Tibial nerve (tissue), 4 donors: ENCODE measurements around the gene SAMHD1. TPM values are rescaled to one million over a fixed set of nuclear protein-coding genes. Genes with fewer than 3 reads are reported as not detected.
"Not testable (repeated sequence)": the region's sequence is repeated elsewhere in the genome, so short reads cannot be mapped to it uniquely, and the experiment has no call there.

Experiments
- DNase-seq, 2 donors: peaks; one replicate each; pipeline ENCODE4 v3.0.0-alpha.2; 2019; ENCODE audit warnings: low spot score in 2 of 2
- H3K27ac ChIP-seq, 4 donors: fragments of 200-600 bp; sonication (generic) in 3 of 4; one replicate each; pipeline ENCODE4 v1.5.1; 2017 to 2019; ENCODE audit warnings: mild to moderate bottlenecking in 1 of 4
- H3K27me3 ChIP-seq, 2 donors: fragments of 200-600 bp; sonication (generic) in 1 of 2; one replicate each; pipeline versions ENCODE4 v1.5.1 to v1.6.0; 2017 to 2019
- H3K36me3 ChIP-seq, 3 donors: fragments of 200-600 bp; sonication (generic); one replicate each; pipeline ENCODE4 v1.5.1; 2018 to 2019
- H3K4me1 ChIP-seq, 4 donors: fragments of 200-600 bp; sonication (generic) in 3 of 4; one replicate each; pipeline ENCODE4 v1.5.1; 2017 to 2019
- H3K4me3 ChIP-seq, 4 donors: fragments of 200-600 bp; sonication (generic) in 3 of 4; one replicate each; pipeline ENCODE4 v1.5.1; 2017 to 2019; ENCODE audit warnings: mild to moderate bottlenecking in 1 of 4, moderate library complexity in 1 of 4
- H3K9me3 ChIP-seq, 4 donors: fragments of 200-600 bp; sonication (generic) in 3 of 4; one replicate each; pipeline ENCODE4 v1.5.1; 2017 to 2019
- EP300 ChIP-seq, 2 donors: sonication (generic); formaldehyde crosslinking; IDR thresholded peaks; one replicate each; pipeline ENCODE4 v1.6.1; 2017; ENCODE audit warnings: antibody characterized with exemption in 2 of 2, mild to moderate bottlenecking in 1 of 2
- WGBS, 2 donors: methylation state at CpG; one replicate each; pipeline ENCODE4 v1.1.5; 2018; 5-methylcytosine and 5-hydroxymethylcytosine counted together
- total RNA-seq, 4 donors: library from RNA; depleted of rRNA; stranded (reverse); fragments of >200 nt; gene quantifications; one replicate each; pipeline ENCODE4 v1.1.0, GENCODE V29; 2016
- TF ChIP-seq, protein P1 (sequence below), 5 experiments: fragments of 200-600 bp in 3 of 5; fragments of 450-650 bp in 2 of 5; sonication (generic) in 3 of 5; IDR thresholded peaks; one replicate each; pipeline ENCODE4 v1.5.1; 2016 to 2019; ENCODE audit warnings: antibody characterized with exemption in 5 of 5, mild to moderate bottlenecking in 3 of 5, moderate library complexity in 2 of 5

Gene SAMHD1
- total RNA-seq, 4 donors from 2014 or later, result 466 to 595 (median 566) TPM

DNA sequence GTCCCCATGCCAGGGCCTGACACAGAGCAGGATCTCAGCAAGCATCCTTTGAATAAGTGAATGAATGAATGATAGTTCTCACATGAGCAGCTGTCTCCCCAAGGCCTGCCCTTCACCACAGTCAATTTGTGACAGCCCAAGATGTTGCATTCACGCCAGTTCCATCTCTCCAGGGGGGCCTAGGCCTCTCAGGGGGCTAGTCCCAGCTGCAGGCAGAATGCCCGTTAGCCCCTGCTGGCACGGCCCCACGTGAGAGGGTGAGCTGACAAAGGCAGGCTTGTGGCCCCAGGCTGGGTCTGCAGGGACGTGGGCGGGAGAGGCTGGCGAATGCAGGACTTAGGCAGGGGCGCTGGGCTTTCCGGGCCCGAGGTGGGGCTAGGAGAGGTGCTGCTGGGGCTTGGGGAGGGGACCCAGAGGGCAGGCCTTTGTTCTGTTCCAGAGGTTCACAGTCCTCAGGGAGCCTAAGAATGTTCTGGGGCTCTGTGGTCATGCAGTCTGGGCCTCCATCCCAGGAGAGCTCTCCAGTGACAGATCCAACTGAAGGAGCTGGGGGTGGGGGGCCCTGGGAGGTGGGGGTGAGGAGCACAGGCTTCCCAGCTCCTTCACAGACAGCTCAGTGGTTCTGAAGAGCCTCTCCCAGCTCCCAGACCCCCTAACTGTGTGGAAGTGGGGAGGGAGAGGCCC is 106.1 kb downstream of the SAMHD1 start:
- 31 to 47% methylated on average over 6 to 10 of the region's 10 CpGs for WGBS, 2 donors
- peaks cover 0 to 86% (median 62%) of the 10 kb centered on the region in 4 donors for H3K4me1 ChIP-seq
- no peaks in the 10 kb centered on the region for H3K36me3 ChIP-seq
- H3K27me3 ChIP-seq, result no peaks in the 10 kb centered on the region
- DNase-seq, result no peak
- no peaks in the 10 kb centered on the region for H3K9me3 ChIP-seq
- peak overlapping the region; percentile 68 to 90 (median 82) for H3K27ac ChIP-seq
- peak in 1 of 2 donors; percentile 10 for TF ChIP-seq EP300 (IDR thresholded peaks at IDR 0.05)
- TF ChIP-seq, protein P1, sequence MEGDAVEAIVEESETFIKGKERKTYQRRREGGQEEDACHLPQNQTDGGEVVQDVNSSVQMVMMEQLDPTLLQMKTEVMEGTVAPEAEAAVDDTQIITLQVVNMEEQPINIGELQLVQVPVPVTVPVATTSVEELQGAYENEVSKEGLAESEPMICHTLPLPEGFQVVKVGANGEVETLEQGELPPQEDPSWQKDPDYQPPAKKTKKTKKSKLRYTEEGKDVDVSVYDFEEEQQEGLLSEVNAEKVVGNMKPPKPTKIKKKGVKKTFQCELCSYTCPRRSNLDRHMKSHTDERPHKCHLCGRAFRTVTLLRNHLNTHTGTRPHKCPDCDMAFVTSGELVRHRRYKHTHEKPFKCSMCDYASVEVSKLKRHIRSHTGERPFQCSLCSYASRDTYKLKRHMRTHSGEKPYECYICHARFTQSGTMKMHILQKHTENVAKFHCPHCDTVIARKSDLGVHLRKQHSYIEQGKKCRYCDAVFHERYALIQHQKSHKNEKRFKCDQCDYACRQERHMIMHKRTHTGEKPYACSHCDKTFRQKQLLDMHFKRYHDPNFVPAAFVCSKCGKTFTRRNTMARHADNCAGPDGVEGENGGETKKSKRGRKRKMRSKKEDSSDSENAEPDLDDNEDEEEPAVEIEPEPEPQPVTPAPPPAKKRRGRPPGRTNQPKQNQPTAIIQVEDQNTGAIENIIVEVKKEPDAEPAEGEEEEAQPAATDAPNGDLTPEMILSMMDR (IDR thresholded peaks at IDR 0.05), result no peak
- H3K4me3 ChIP-seq, result no peak overlapping the region

DNA sequence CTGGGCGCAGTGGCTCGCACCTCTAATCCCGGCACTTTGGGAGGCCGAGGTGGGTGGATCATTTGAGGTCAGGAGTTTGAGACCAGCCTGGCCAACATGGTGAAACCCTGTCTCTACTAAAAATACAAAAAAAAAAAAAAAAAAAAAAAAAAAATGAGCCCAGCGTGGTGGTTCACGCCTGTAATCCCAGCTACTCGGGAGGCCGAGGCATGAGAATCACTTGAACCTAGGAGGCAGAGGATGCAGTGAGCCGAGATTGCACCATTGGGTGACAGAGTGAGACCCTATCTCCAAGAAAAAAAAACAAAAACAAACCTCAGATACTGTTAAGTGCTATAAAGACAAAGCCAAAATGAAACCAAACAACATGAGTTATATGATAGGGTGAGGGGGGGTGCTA is 110.5 kb downstream of the SAMHD1 start:
- H3K4me1 ChIP-seq, result peaks cover 0 to 59% (median 42%) of the 10 kb centered on the region in 4 donors
- H3K27me3 ChIP-seq, H3K4me3 ChIP-seq, DNase-seq, H3K9me3 ChIP-seq: not testable (repeated sequence)
- 96 to 97% methylated on average over 8 to 9 of the region's 9 CpGs for WGBS, 2 donors
- peak overlapping the region in 3 of 4 donors; percentile 77 to 90 (median 89) for H3K27ac ChIP-seq
- H3K36me3 ChIP-seq, result peaks cover 0 to 26% (median 0%) of the 10 kb centered on the region in 3 donors

Other genes with a start within 250 kb of the SAMHD1 start
- gene NDRG3, start 205.6 kb downstream of the SAMHD1 start, total RNA-seq, result 10 to 100 TPM; 13.9 to 21.9 (median 19.2) TPM
- gene DSN1, start 177.9 kb downstream of the SAMHD1 start, total RNA-seq, result 10 to 100 TPM in 2 of 4 donors, 1 to 10 TPM in 2; 5.4 to 14.9 (median 8.6) TPM
- not detected for gene TLDC2, start 75.6 kb downstream of the SAMHD1 start, total RNA-seq
- 10 to 100 TPM in 3 of 4 donors, 1 to 10 TPM in 1; 8.0 to 30.6 (median 12.3) TPM for gene RBL1, start 144.3 kb upstream of the SAMHD1 start, total RNA-seq
- 100 to 1,000 TPM in 2 of 4 donors, 10 to 100 TPM in 2; 87.7 to 124 (median 101) TPM for gene RPN2, start 227.6 kb upstream of the SAMHD1 start, total RNA-seq
- gene MROH8, start 227.8 kb upstream of the SAMHD1 start, total RNA-seq, result 1 to 10 TPM; 1.9 to 2.7 (median 2.4) TPM